Suprapubic skin (tissue), 4 donors: ENCODE results near the gene PGBD5. TPM values are rescaled to one million over a fixed set of nuclear protein-coding genes. Genes with fewer than 3 reads are reported as not detected.

Experiments used
- DNase-seq, 2 donors: peaks; one replicate each; pipeline ENCODE4 v3.0.0-alpha.2; 2019; ENCODE audit warnings: low spot score in 2 of 2
- H3K27ac ChIP-seq: fragments of 200-600 bp; sonication (generic); one replicate; pipeline ENCODE4 v1.5.1; 2019
- H3K27me3 ChIP-seq: fragments of 200-600 bp; sonication (generic); one replicate; pipeline ENCODE4 v1.5.1; 2019
- H3K36me3 ChIP-seq: fragments of 200-600 bp; sonication (generic); one replicate; pipeline ENCODE4 v1.5.1; 2019
- H3K4me1 ChIP-seq: fragments of 200-600 bp; sonication (generic); one replicate; pipeline ENCODE4 v1.5.1; 2019
- H3K4me3 ChIP-seq: fragments of 200-600 bp; sonication (generic); one replicate; pipeline ENCODE4 v1.5.1; 2019; ENCODE audit warnings: mild to moderate bottlenecking
- H3K9me3 ChIP-seq: fragments of 200-600 bp; sonication (generic); one replicate; pipeline ENCODE4 v1.5.1; 2019
- EP300 ChIP-seq: sonication (generic); formaldehyde crosslinking; IDR thresholded peaks from one replicate; pipeline ENCODE4 v1.6.1; 2017; ENCODE audit warnings: antibody characterized with exemption
- POLR2A ChIP-seq, 2 donors: fragments of 450-650 bp; IDR thresholded peaks; one replicate each; pipeline ENCODE4 v1.6.1; 2017; ENCODE audit warnings: antibody characterized with exemption in 2 of 2, mild to moderate bottlenecking in 2 of 2, moderate library complexity in 2 of 2
- POLR2AphosphoS5 ChIP-seq, 3 donors: sonication (generic); formaldehyde crosslinking; IDR thresholded peaks; one replicate each; pipeline ENCODE4 v1.6.1; 2017; ENCODE audit warnings: antibody characterized with exemption in 3 of 3
- WGBS: methylation state at CpG from one replicate; pipeline ENCODE4 v1.1.5; 2018; 5-methylcytosine and 5-hydroxymethylcytosine counted together
- total RNA-seq, 4 donors: library from RNA; depleted of rRNA; stranded (reverse); fragments of >200 nt; gene quantifications; one replicate each; pipeline ENCODE4 v1.1.0, GENCODE V29; 2016
- TF ChIP-seq, protein P1 (sequence below), 2 donors: fragments of 200-600 bp in 1 of 2; fragments of 450-650 bp in 1 of 2; sonication (generic) in 1 of 2; IDR thresholded peaks; one replicate each; pipeline ENCODE4 v1.5.1; 2016 to 2019; ENCODE audit warnings: antibody characterized with exemption in 2 of 2, mild to moderate bottlenecking in 1 of 2, moderate library complexity in 1 of 2

PGBD5 gene
- total RNA-seq, 4 donors from 2014 or later = 0.16 to 1.4 (median 0.51) TPM

DNA sequence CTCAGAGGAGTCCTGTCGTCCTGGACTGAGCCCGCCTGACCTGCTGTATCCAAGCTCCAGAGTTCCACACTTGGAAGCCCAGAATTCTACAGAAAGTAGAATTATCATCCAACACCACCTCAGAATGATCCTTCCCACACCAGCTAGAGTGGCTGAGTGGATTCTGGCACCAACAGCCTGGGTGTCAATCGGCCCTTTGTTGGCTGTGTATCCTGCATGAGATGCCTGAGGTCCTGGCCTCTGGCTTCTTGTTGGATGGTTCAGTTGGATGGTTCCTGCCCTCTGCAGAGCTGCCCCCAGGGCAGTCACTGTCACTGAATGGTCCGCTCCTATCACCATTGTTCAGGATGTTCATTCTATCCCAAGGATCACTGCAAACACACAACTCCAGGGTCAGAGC, 49.8 kb downstream of the PGBD5 start:
- 59% methylated on average over 3 of the region's 4 CpGs for WGBS
- TF ChIP-seq POLR2A (IDR thresholded peaks at IDR 0.05) (no peak), POLR2AphosphoS5 (IDR thresholded peaks at IDR 0.05) (no peak), EP300 (no peak)
- TF ChIP-seq, protein P1, sequence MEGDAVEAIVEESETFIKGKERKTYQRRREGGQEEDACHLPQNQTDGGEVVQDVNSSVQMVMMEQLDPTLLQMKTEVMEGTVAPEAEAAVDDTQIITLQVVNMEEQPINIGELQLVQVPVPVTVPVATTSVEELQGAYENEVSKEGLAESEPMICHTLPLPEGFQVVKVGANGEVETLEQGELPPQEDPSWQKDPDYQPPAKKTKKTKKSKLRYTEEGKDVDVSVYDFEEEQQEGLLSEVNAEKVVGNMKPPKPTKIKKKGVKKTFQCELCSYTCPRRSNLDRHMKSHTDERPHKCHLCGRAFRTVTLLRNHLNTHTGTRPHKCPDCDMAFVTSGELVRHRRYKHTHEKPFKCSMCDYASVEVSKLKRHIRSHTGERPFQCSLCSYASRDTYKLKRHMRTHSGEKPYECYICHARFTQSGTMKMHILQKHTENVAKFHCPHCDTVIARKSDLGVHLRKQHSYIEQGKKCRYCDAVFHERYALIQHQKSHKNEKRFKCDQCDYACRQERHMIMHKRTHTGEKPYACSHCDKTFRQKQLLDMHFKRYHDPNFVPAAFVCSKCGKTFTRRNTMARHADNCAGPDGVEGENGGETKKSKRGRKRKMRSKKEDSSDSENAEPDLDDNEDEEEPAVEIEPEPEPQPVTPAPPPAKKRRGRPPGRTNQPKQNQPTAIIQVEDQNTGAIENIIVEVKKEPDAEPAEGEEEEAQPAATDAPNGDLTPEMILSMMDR (IDR thresholded peaks at IDR 0.05) = no peak
- no peaks in the 10 kb centered on the region for H3K9me3 ChIP-seq
- no peak for DNase-seq
- no peak overlapping the region for H3K4me3 ChIP-seq
- no peaks in the 10 kb centered on the region for H3K4me1 ChIP-seq
- no peaks in the 10 kb centered on the region for H3K36me3 ChIP-seq
- H3K27ac ChIP-seq = no peak overlapping the region
- H3K27me3 ChIP-seq = no peaks in the 10 kb centered on the region

DNA sequence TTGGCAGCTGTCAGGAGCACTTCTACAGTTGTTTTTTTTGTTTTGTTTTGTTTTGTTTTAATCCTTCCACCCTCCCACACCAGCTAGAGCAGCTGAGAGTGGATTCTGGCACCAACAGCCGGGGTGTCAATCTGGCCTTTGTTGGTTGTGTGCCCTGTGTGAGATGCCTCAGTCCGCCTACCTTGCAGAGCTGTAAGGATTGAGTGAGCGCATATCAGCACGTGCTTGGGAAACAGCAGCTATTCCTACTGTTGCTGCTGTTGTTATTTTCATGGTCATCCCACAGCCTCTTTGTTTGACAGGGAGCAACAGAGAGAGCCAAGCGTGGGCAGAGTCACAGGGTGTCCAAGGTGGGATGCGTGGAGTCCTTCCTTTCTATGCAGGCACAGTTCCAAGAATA, 50.4 kb downstream of the PGBD5 start:
- H3K27ac ChIP-seq = no peak overlapping the region
- H3K27me3 ChIP-seq = no peaks in the 10 kb centered on the region
- H3K4me3 ChIP-seq = no peak overlapping the region
- H3K4me1 ChIP-seq = no peaks in the 10 kb centered on the region
- TF ChIP-seq POLR2A (IDR thresholded peaks at IDR 0.05) (no peak), POLR2AphosphoS5 (IDR thresholded peaks at IDR 0.05) (no peak), EP300 (no peak)
- TF ChIP-seq, protein P1 (IDR thresholded peaks at IDR 0.05) = no peak
- H3K9me3 ChIP-seq = no peaks in the 10 kb centered on the region
- no peak for DNase-seq
- 58% methylated on average over 6 of the region's 6 CpGs for WGBS
- H3K36me3 ChIP-seq = no peaks in the 10 kb centered on the region

GRCh38 chr1:230375147-230375546, 51.0 kb downstream of the PGBD5 start:
- DNase-seq = no peak
- Histone ChIP-seq H3K36me3 (no peaks in the 10 kb centered on the region), H3K4me3 (no peak overlapping the region), H3K27me3 (no peaks in the 10 kb centered on the region), H3K4me1 (no peaks in the 10 kb centered on the region), H3K9me3 (no peaks in the 10 kb centered on the region), H3K27ac (no peak overlapping the region)
- TF ChIP-seq, protein P1 (IDR thresholded peaks at IDR 0.05) = no peak
- TF ChIP-seq EP300 (no peak), POLR2A (IDR thresholded peaks at IDR 0.05) (no peak), POLR2AphosphoS5 (IDR thresholded peaks at IDR 0.05) (no peak)
- WGBS = 79% methylated on average over 3 of the region's 3 CpGs

GRCh38 chr1:230371923-230372703, 54.0 kb downstream of the PGBD5 start:
- Histone ChIP-seq H3K36me3 (no peaks in the 10 kb centered on the region), H3K4me1 (no peaks in the 10 kb centered on the region), H3K27me3 (no peaks in the 10 kb centered on the region), H3K27ac (no peak overlapping the region), H3K9me3 (no peaks in the 10 kb centered on the region), H3K4me3 (no peak overlapping the region)
- DNase-seq = no peak
- 84% methylated on average over 12 of the region's 12 CpGs for WGBS
- TF ChIP-seq POLR2A (IDR thresholded peaks at IDR 0.05) = no peak

DNA sequence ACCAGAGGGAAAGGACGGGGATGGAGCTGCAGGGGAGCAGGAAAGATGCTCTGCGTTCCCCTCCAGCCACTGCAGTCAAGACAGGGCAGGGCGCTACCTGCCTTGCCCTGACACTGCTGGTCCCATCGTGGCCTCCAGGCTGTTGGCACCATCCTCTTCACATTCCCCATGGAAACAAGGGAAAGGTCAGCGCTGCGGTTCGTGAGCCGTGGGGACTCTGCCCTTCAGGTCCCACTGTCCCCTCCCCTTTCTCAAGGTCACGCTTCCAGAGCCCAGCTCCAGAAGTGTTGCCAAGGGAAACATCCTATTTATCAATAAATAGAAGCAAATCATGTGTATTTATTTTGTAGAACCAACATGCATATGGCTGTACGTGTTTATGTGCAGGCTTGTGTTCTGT, 56.0 kb downstream of the PGBD5 start:
- WGBS = 78% methylated on average over 10 of the region's 10 CpGs
- DNase-seq = no peak
- H3K4me3 ChIP-seq = no peak overlapping the region
- TF ChIP-seq, protein P1 (IDR thresholded peaks at IDR 0.05) = no peak
- TF ChIP-seq POLR2A (IDR thresholded peaks at IDR 0.05) = no peak
- no peak for TF ChIP-seq EP300
- TF ChIP-seq POLR2AphosphoS5 (IDR thresholded peaks at IDR 0.05) = no peak
- H3K27ac ChIP-seq = no peak overlapping the region
- H3K27me3 ChIP-seq = no peaks in the 10 kb centered on the region
- no peaks in the 10 kb centered on the region for H3K4me1 ChIP-seq
- H3K9me3 ChIP-seq = no peaks in the 10 kb centered on the region
- no peaks in the 10 kb centered on the region for H3K36me3 ChIP-seq
